GM13977 (cell line): ENCODE data around the gene CAPN2.

Experiments used
- DNase-seq: peaks from one replicate; pipeline ENCODE4 v3.0.0; 2012; ENCODE audit warnings: low spot score
- CTCF ChIP-seq: IDR thresholded peaks from 2 replicates; pipeline ENCODE4 v1.5.1; 2012; ENCODE audit warnings: mild to moderate bottlenecking, control low read depth; ENCODE audit not compliant: insufficient read depth; ENCODE audit errors: extremely low read depth, missing control alignments
- in situ Hi-C: fragments of 300-500 bp; cut with MboI; formaldehyde crosslinking; loops from one replicate; pipeline ENCODE4 v1.12.0; 2022; ENCODE audit warnings: low sequenced_read_pairs, low pct_unique_long_range_greater_than_20kb, mixed read lengths, inconsistent platforms; ENCODE audit not compliant: unreplicated experiment

CAPN2 gene

GRCh38 chr1:223711747-223712193 is 569 bp upstream of the CAPN2 start:
- TF ChIP-seq CTCF: no peak
- no peak for DNase-seq
- in situ Hi-C loops: no loop called here

- no peak for DNase-seq
- in situ Hi-C loops: no loop called here
- no peak for TF ChIP-seq CTCF
These were observed 623 bp downstream of the CAPN2 start for GRCh38 chr1:223712850-223713474.

GRCh38 chr1:223713546-223714420 is 1.4 kb downstream of the CAPN2 start:
- TF ChIP-seq CTCF: no peak
- DNase-seq: no peak

GRCh38 chr1:223714421-223714724 is 2.0 kb downstream of the CAPN2 start:
- DNase-seq: no peak
- in situ Hi-C loops: no loop called here
- TF ChIP-seq CTCF: no peak

More at GRCh38 chr1:223713546-223714420, 1.4 kb downstream of the CAPN2 start:
- in situ Hi-C loops: no loop called here

GRCh38 chr1:223714849-223715603 is 2.7 kb downstream of the CAPN2 start:
- no peak for DNase-seq
- TF ChIP-seq CTCF: no peak
- in situ Hi-C loops: no loop called here

GRCh38 chr1:223715604-223716172 is 3.3 kb downstream of the CAPN2 start:
- DNase-seq: no peak
- no peak for TF ChIP-seq CTCF
- in situ Hi-C loops: no loop called here
